OCI-LY1 (cell line): ENCODE measurements around the gene FAM76B.

Experiments
- H2AFZ ChIP-seq: fragments of 200-600 bp; sonication (generic), shearing (Covaris generic); 2 replicates; pipeline ENCODE4 v1.6.0; 2014; ENCODE audit warnings: antibody characterized with exemption, mild to moderate bottlenecking, low read length
- H3F3A ChIP-seq: fragments of 200-600 bp; sonication (generic), shearing (Covaris generic); 2 replicates; pipeline ENCODE4 v1.6.0; 2014; ENCODE audit warnings: mild to moderate bottlenecking, antibody characterized with exemption, low read length, moderate library complexity; ENCODE audit not compliant: insufficient read depth
- H3K27ac ChIP-seq: fragments of 200-600 bp; sonication (generic); 2 replicates; pipeline ENCODE4 v1.5.1; 2014; ENCODE audit warnings: low read length, mixed run types, mild to moderate bottlenecking, low read depth; ENCODE audit not compliant: poor library complexity, severe bottlenecking
- H3K27me3 ChIP-seq: fragments of 200-600 bp; sonication (generic); 2 replicates; pipeline ENCODE4 v1.6.0; 2014; ENCODE audit warnings: antibody characterized with exemption, mild to moderate bottlenecking, low read length, moderate library complexity; ENCODE audit not compliant: insufficient read depth
- H3K36me3 ChIP-seq: fragments of 200-600 bp; sonication (generic); 2 replicates; pipeline ENCODE4 v1.6.1; 2014; ENCODE audit warnings: mild to moderate bottlenecking, antibody characterized with exemption, low read length, moderate library complexity, mixed read lengths; ENCODE audit not compliant: insufficient read depth
- H3K4me1 ChIP-seq: fragments of 200-600 bp; sonication (generic); 2 replicates; pipeline ENCODE4 v1.5.1; 2014; ENCODE audit warnings: mild to moderate bottlenecking, low read length, moderate library complexity; ENCODE audit not compliant: insufficient read depth, severe bottlenecking
- H3K4me2 ChIP-seq: fragments of 200-600 bp; sonication (generic), shearing (Covaris generic); 2 replicates; pipeline ENCODE4 v1.6.1; 2014; ENCODE audit warnings: low read length
- H3K4me3 ChIP-seq: fragments of 200-600 bp; sonication (generic); 2 replicates; pipeline ENCODE4 v1.5.1; 2014; ENCODE audit warnings: low read length, low read depth, mild to moderate bottlenecking, mixed read lengths; ENCODE audit not compliant: poor library complexity, severe bottlenecking
- H3K79me2 ChIP-seq: fragments of 200-600 bp; shearing (Covaris generic); 2 replicates; pipeline ENCODE4 v1.6.1; 2016; ENCODE audit warnings: mixed run types, low read length, mixed read lengths; ENCODE audit not compliant: insufficient read depth
- H3K9ac ChIP-seq: fragments of 200-600 bp; sonication (generic), shearing (Covaris generic); 2 replicates; pipeline ENCODE4 v1.6.1; 2014; ENCODE audit warnings: mild to moderate bottlenecking, low read length, mixed read lengths
- H3K9me2 ChIP-seq: fragments of 200-600 bp; sonication (generic), shearing (Covaris generic); 2 replicates; pipeline ENCODE4 v1.6.1; 2014; ENCODE audit warnings: low read depth, mild to moderate bottlenecking, low read length, mixed read lengths
- H3K9me3 ChIP-seq: fragments of 200-600 bp; shearing (Covaris generic); 2 replicates; pipeline ENCODE4 v1.6.1; 2014; ENCODE audit warnings: low read length, mixed read lengths
- H4K20me1 ChIP-seq: fragments of 200-600 bp; sonication (generic), shearing (Covaris generic); 2 replicates; pipeline ENCODE4 v1.6.0; 2016; ENCODE audit warnings: mild to moderate bottlenecking, low read length; ENCODE audit not compliant: insufficient read depth
- CTCF ChIP-seq: fragments of 200-600 bp; sonication (generic), shearing (Covaris generic); IDR thresholded peaks from 2 replicates; pipeline ENCODE4 v1.5.1; 2017; ENCODE audit warnings: mild to moderate bottlenecking, antibody characterized with exemption, low read length, moderate library complexity, mixed read lengths
- EZH2 ChIP-seq: fragments of 200-600 bp; sonication (generic), shearing (Covaris generic); IDR thresholded peaks from 2 replicates; pipeline ENCODE4 v1.8.0; 2017; ENCODE audit warnings: borderline replicate concordance, mixed run types, mild to moderate bottlenecking, antibody characterized with exemption, low read length, moderate library complexity, mixed read lengths

The FAM76B gene

DNA sequence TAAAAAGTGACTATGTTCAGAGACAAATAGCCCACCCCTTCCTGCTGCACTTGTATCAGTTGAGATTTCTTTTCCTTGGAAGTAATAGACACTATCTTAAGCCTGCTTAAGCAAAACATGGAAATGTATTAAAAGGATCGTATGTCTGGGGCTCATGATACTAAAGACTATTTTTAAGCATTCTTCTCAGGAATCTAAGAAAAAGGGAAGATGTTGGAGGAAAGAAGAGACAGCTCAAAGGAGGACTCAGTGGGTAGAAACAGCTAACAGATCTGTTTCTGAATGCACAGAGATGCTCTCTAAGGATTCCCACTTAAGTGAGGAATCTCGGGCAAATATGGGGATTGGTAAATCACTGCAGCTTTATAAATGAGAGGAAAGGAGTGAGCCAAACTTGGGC is 62.5 kb downstream of the FAM76B start:
- Histone ChIP-seq H3K36me3 (no peaks in the 10 kb centered on the region), H4K20me1 (no peaks in the 10 kb centered on the region), H3K9me2 (no peaks in the 10 kb centered on the region), H3K4me1 (no peaks in the 10 kb centered on the region), H3K27ac (no peak overlapping the region), H3K4me2 (no peak overlapping the region), H3K9ac (no peak overlapping the region), H3K9me3 (no peaks in the 10 kb centered on the region), H3K79me2 (no peaks in the 10 kb centered on the region), H2AFZ (no peak overlapping the region), H3K27me3 (no peaks in the 10 kb centered on the region; the same call in 1 of the 2 replicates), H3K4me3 (no peak overlapping the region), H3F3A (no peaks in the 10 kb centered on the region)
- no peak for TF ChIP-seq CTCF
- no peak for TF ChIP-seq EZH2

DNA sequence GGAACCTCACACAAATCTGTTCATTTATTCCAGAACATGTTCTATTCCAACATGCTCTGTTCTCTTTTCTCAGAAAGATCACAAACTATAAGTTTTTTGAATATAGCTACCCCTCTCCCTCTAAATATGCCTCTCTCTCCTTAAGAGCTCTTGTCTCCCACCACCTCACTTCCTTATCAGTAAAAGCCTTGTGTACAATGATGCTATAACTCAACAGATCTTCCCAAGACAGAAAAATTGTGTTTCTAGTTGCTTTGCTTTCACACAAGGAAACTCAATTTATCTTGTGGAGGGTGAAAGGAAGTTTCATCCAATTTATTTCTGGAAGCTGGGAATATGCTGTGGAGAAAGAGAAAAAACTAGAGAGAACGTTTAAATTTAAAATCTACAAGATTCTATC is 64.4 kb downstream of the FAM76B start:
- H3K36me3 ChIP-seq = no peaks in the 10 kb centered on the region
- H3K9me2 ChIP-seq = no peaks in the 10 kb centered on the region
- H3K4me3 ChIP-seq = no peak overlapping the region
- H3F3A ChIP-seq = no peaks in the 10 kb centered on the region
- no peak for TF ChIP-seq EZH2
- no peak for TF ChIP-seq CTCF
- H3K27me3 ChIP-seq = no peaks in the 10 kb centered on the region; the same call in 1 of the 2 replicates
- no peak overlapping the region for H3K4me2 ChIP-seq
- no peak overlapping the region for H2AFZ ChIP-seq
- H3K27ac ChIP-seq = no peak overlapping the region
- H3K79me2 ChIP-seq = no peaks in the 10 kb centered on the region
- no peak overlapping the region for H3K9ac ChIP-seq
- no peaks in the 10 kb centered on the region for H3K4me1 ChIP-seq
- H3K9me3 ChIP-seq = no peaks in the 10 kb centered on the region
- no peaks in the 10 kb centered on the region for H4K20me1 ChIP-seq

- Histone ChIP-seq H3K4me3 (no peak overlapping the region), H4K20me1 (no peaks in the 10 kb centered on the region), H2AFZ (no peak overlapping the region), H3K36me3 (no peaks in the 10 kb centered on the region), H3K27ac (no peak overlapping the region), H3K9me2 (no peaks in the 10 kb centered on the region), H3K9me3 (no peaks in the 10 kb centered on the region), H3K9ac (no peak overlapping the region), H3K4me1 (no peaks in the 10 kb centered on the region), H3K79me2 (no peaks in the 10 kb centered on the region), H3F3A (no peaks in the 10 kb centered on the region), H3K4me2 (no peak overlapping the region), H3K27me3 (no peaks in the 10 kb centered on the region)
- no peak for TF ChIP-seq EZH2
- no peak for TF ChIP-seq CTCF
These were observed 66.1 kb downstream of the FAM76B start for GRCh38 chr11:95723361-95723942.
